ENCODE results near the gene GJD3. TPM values are rescaled to one million over a fixed set of nuclear protein-coding genes. Genes with fewer than 3 reads are reported as not detected.

Gene GJD3
- total and polyA plus RNA-seq, 9 of the 15 experiments (the other 6 are each of a cell fraction or from before 2014, with no cell fraction given): 0.17 to 0.38 TPM; not detected in 7

- TF ChIP-seq HDGF (IDR thresholded peaks at IDR 0.05): peak; percentile 89; the same call in 1 of the 2 replicates
- peak; percentile 73 for TF ChIP-seq ZBTB7A (IDR thresholded peaks at IDR 0.05; ENCODE audit: borderline replicate concordance, control insufficient read depth, low read depth, low read length)
- TF ChIP-seq RB1 (IDR thresholded peaks at IDR 0.05; ENCODE audit: low read depth): peak; percentile 89
- peak in 1 of 3 experiments; percentile 50 for TF ChIP-seq YY1 (IDR thresholded peaks at IDR 0.05; ENCODE audit: borderline replicate concordance in 1 of 3, control insufficient read depth in 1 of 3, extremely low read depth in 1 of 3, insufficient read depth in 3 of 3, insufficient read length in 1 of 3, insufficient replicate concordance in 2 of 3, low read depth in 1 of 3, low read length in 2 of 3)
- TF ChIP-seq SAFB (IDR thresholded peaks at IDR 0.05; ENCODE audit: borderline replicate concordance, low read depth, low read length): no peak
- peak; percentile 38; the same call in 1 of the 2 replicates for TF ChIP-seq CREM (IDR thresholded peaks at IDR 0.05; ENCODE audit: low read depth)
- peak; percentile 28; the same call in 1 of the 2 replicates for TF ChIP-seq MYNN (IDR thresholded peaks at IDR 0.05)
- no peak for TF ChIP-seq MYNN (CRISPR knock-in tag; IDR thresholded peaks at IDR 0.05)
- TF ChIP-seq E2F8 (IDR thresholded peaks at IDR 0.05; ENCODE audit: low read depth, partially characterized antibody): peak; percentile 27
- TF ChIP-seq SMC3 (conservative IDR thresholded peaks at IDR 0.05; ENCODE audit: insufficient read depth, low read depth, low read length): peak; percentile 98
- peak; percentile 47; the same call in 1 of the 2 replicates for TF ChIP-seq RBFOX2 (IDR thresholded peaks at IDR 0.05; ENCODE audit: low read depth, low read length)
- TF ChIP-seq BHLHE40 (IDR thresholded peaks at IDR 0.05; ENCODE audit: low read length): peak; percentile 45
- TF ChIP-seq KLF13 (tag; IDR thresholded peaks at IDR 0.05; ENCODE audit: borderline replicate concordance, low read depth): peak; percentile 64; the same call in 1 of the 2 replicates
- no peak for TF ChIP-seq HINFP (tag; conservative IDR thresholded peaks at IDR 0.05; ENCODE audit: low read depth)
- peak; percentile 92 for TF ChIP-seq TFAP4 (CRISPR knock-in tag; IDR thresholded peaks at IDR 0.05; ENCODE audit: borderline replicate concordance)
- TF ChIP-seq DEAF1 (CRISPR knock-in tag; IDR thresholded peaks at IDR 0.05): peak; percentile 92
These were observed 9.3 kb downstream of the GJD3 start (continued) for GRCh38 chr17:40355123-40355803.

Measured in K562 (cell line).